Measurements from ENCODE around the gene TTPAL. TPM values are rescaled to one million over a fixed set of nuclear protein-coding genes. Genes with fewer than 3 reads are reported as not detected.

The TTPAL gene
- total RNA-seq, 1 experiment from 2014 or later: 35.4 TPM

GRCh38 chr20:44432618-44433577 lies 42.8 kb upstream of the TTPAL start:
- Mint-ChIP-seq H3K4me3 (ENCODE audit: unreplicated experiment) (no peak overlapping the region), H3K36me3 (ENCODE audit: insufficient read depth, unreplicated experiment) (no peaks in the 10 kb centered on the region), H3K4me1 (ENCODE audit: insufficient read depth, unreplicated experiment) (no peaks in the 10 kb centered on the region), H3K9me3 (ENCODE audit: unreplicated experiment) (no peaks in the 10 kb centered on the region), H3K27me3 (ENCODE audit: insufficient read depth, unreplicated experiment) (peaks cover 12% of the 10 kb centered on the region), H3K27ac (ENCODE audit: low read depth, unreplicated experiment) (no peak overlapping the region)
- BruUV-seq (replicated peaks): no TSS peak
- CTCF ChIA-PET: interaction anchor here (0.6 to 1.3 kb wide), 3 partner anchors 21 to 101 kb away, joined by 3 read pairs; no protein-coding TSS in a partner anchor
- no peak for DNase-seq (ENCODE audit: unreplicated experiment)
- intact Hi-C loops (cut with micrococcal nuclease): no loop called here
- POLR2A ChIA-PET: interaction anchor here (0.8 to 1.0 kb wide), 2 partner anchors 17 to 25 kb away, joined by 3 to 6 read pairs; no protein-coding TSS in a partner anchor
- no peak for TF ChIP-seq CTCF (IDR thresholded peaks at IDR 0.05; ENCODE audit: unreplicated experiment)

- H3K4me1 Mint-ChIP-seq (ENCODE audit: insufficient read depth, unreplicated experiment): no peaks in the 10 kb centered on the region
- DNase-seq (ENCODE audit: unreplicated experiment): no peak
- no peak for TF ChIP-seq CTCF (IDR thresholded peaks at IDR 0.05; ENCODE audit: unreplicated experiment)
- H3K4me3 Mint-ChIP-seq (ENCODE audit: unreplicated experiment): no peak overlapping the region
- peaks cover 12% of the 10 kb centered on the region for H3K27me3 Mint-ChIP-seq (ENCODE audit: insufficient read depth, unreplicated experiment)
- BruUV-seq (replicated peaks): no TSS peak
- no peaks in the 10 kb centered on the region for H3K36me3 Mint-ChIP-seq (ENCODE audit: insufficient read depth, unreplicated experiment)
- POLR2A ChIA-PET: interaction anchor here (0.8 to 1.0 kb wide), 2 partner anchors 16 to 26 kb away, joined by 3 to 6 read pairs; no protein-coding TSS in a partner anchor
- intact Hi-C loops (cut with micrococcal nuclease): no loop called here
- H3K27ac Mint-ChIP-seq (ENCODE audit: low read depth, unreplicated experiment): no peak overlapping the region
- H3K9me3 Mint-ChIP-seq (ENCODE audit: unreplicated experiment): no peaks in the 10 kb centered on the region
- CTCF ChIA-PET: interaction anchor here (0.7 to 1.3 kb wide), 3 partner anchors 20 to 214 kb away, joined by 3 to 4 read pairs (median 3); no protein-coding TSS in a partner anchor
These were observed 41.7 kb upstream of the TTPAL start for GRCh38 chr20:44433751-44434538.

GRCh38 chr20:44435630-44436335 lies 39.9 kb upstream of the TTPAL start:
- H3K27me3 Mint-ChIP-seq (ENCODE audit: insufficient read depth, unreplicated experiment): peaks cover 12% of the 10 kb centered on the region
- H3K9me3 Mint-ChIP-seq (ENCODE audit: unreplicated experiment): no peaks in the 10 kb centered on the region
- ChIA-PET CTCF (interaction anchor here (0.6 to 1.5 kb wide), 6 partner anchors 18 to 1201 kb away, joined by 3 to 7 read pairs (median 4); no protein-coding TSS in a partner anchor), POLR2A (no interaction called here)
- intact Hi-C loops (cut with micrococcal nuclease): no loop called here
- H3K4me1 Mint-ChIP-seq (ENCODE audit: insufficient read depth, unreplicated experiment): no peaks in the 10 kb centered on the region
- H3K27ac Mint-ChIP-seq (ENCODE audit: low read depth, unreplicated experiment): no peak overlapping the region
- TF ChIP-seq CTCF (IDR thresholded peaks at IDR 0.05; ENCODE audit: unreplicated experiment): no peak
- H3K4me3 Mint-ChIP-seq (ENCODE audit: unreplicated experiment): no peak overlapping the region
- DNase-seq (ENCODE audit: unreplicated experiment): no peak
- H3K36me3 Mint-ChIP-seq (ENCODE audit: insufficient read depth, unreplicated experiment): no peaks in the 10 kb centered on the region
- no TSS peak for BruUV-seq (replicated peaks)
